Kidney (tissue), 14 donors: ENCODE measurements around the gene GATA1. TPM values are rescaled to one million over a fixed set of nuclear protein-coding genes. Genes with fewer than 3 reads are reported as not detected.

Experiments used
- DNase-seq, 5 donors: peaks; one replicate each; pipeline ENCODE4 v3.0.0-alpha.2; 2013 to 2020
- FAIRE-seq: peaks from 2 replicates; lab custom pipeline; 2012; peaks lifted over from hg19 to GRCh38; lab: Jason Lieb, UNC
- H3K27ac ChIP-seq, 2 donors: one replicate each; pipeline ENCODE4 v1.7.0; 2013; ENCODE audit warnings: low read depth in 2 of 2, low read length in 2 of 2, inconsistent platforms in 1 of 2
- H3K27me3 ChIP-seq: one replicate; pipeline ENCODE4 v1.7.1; 2013; ENCODE audit warnings: low read length, inconsistent platforms; ENCODE audit not compliant: control insufficient read depth, insufficient read depth
- H3K36me3 ChIP-seq, 3 donors: one replicate each; pipeline versions ENCODE4 v1.7.0 to v1.7.1; 2013; ENCODE audit warnings: low read length in 3 of 3, control low read depth in 1 of 3, inconsistent platforms in 1 of 3; ENCODE audit not compliant: insufficient read depth in 3 of 3, control insufficient read depth in 2 of 3
- H3K4me1 ChIP-seq, 3 donors: one replicate each; pipeline versions ENCODE4 v1.7.0 to v1.7.1; 2013; ENCODE audit warnings: low read length in 3 of 3, inconsistent platforms in 1 of 3, low read depth in 1 of 3; ENCODE audit not compliant: control insufficient read depth in 2 of 3, insufficient read depth in 2 of 3
- H3K4me3 ChIP-seq, 3 donors: one replicate each; pipeline versions ENCODE4 v1.7.0 to v1.8.1; 2013; ENCODE audit warnings: low read length in 3 of 3, control low read depth in 1 of 3, inconsistent platforms in 1 of 3
- H3K9ac ChIP-seq, 3 donors: one replicate each; pipeline versions ENCODE4 v1.7.0 to v1.7.1; 2013; ENCODE audit warnings: low read length in 3 of 3, control low read depth in 1 of 3, inconsistent platforms in 1 of 3
- H3K9me3 ChIP-seq, 3 donors: one replicate each; pipeline versions ENCODE4 v1.7.0 to v1.7.1; 2013; ENCODE audit warnings: low read length in 3 of 3, control low read depth in 1 of 3, inconsistent platforms in 1 of 3; ENCODE audit not compliant: control insufficient read depth in 2 of 3, insufficient read depth in 1 of 3
- intact Hi-C: fragments of 100-400 bp; cut with DNase I; formaldehyde crosslinking; loops from one replicate; pipeline ENCODE4 v1.11.1; 2022
- polyA plus RNA-seq: library from polyadenylated mRNA; stranded (reverse); fragments of 350-450 nt; fragmentation: Illumina TruSeq; extraction: RNeasy Lipid Tissue Mini Kit (QIAGEN cat#74804); gene quantifications from one replicate; pipeline ENCODE4 v1.2.3, GENCODE V29; 2014; ENCODE audit warnings: low read depth, low replicate concordance; ENCODE audit not compliant: insufficient read depth
- total RNA-seq: library from RNA; stranded (reverse); fragmentation: NEBNext Ultra II Directional; extraction: Animal tissue kit (Norgen Biotek cat#: 25700); gene quantifications from one replicate; pipeline ENCODE4 v1.2.1, GENCODE V29; 2021
- TF ChIP-seq, protein P1 (sequence below): IDR thresholded peaks from 3 replicates; pipeline ENCODE4 v1.5.1; 2012; ENCODE audit warnings: mild to moderate bottlenecking, moderate library complexity, borderline replicate concordance; ENCODE audit not compliant: insufficient read depth; ENCODE audit errors: extremely low read depth
- donor health status: control.
- donor health status: control.
- donor health status: control.
- donor health status: control.
- donor health status: control.
- donor health status: DM: yes; HTN: yes; CAD: no.
- donor health status: Normal renal cell carcinoma (clear cell type).

Gene GATA1
- total and polyA plus RNA-seq, 2 donors from 2014 or later: 0.60 TPM; not detected in 1

DNA sequence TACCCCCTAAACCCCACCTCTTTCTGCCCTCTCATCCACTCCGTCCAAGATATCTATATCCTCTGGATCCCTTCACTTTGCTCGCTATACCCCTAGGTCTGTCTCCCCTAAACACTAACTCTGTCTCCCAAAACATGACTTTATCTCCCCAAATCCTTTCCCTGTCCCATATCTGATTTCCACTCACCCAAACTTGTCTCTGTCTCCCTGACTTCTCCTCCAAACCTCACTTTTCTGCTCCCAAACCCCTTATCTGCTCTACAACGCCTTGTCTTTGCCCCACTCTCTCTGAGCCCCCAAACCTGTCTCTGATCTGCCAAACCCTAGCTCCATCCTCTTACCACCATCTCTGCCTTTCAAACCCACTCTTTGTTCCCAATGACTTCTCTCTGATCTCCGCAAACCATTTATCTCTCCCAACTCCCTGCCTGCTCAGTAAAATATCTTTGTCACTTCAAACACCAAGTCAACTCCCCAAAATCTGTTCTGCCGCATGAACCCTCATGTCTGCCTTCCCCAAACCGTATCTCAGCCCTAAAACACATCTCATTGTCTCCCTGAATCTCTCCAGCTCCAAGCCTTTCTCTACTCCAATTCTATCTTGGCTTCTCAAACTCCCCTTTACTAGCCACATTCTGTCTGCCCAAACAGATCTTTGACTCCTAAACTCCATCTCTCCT, 575 bp downstream of the GATA1 start:
- TF ChIP-seq, protein P1, sequence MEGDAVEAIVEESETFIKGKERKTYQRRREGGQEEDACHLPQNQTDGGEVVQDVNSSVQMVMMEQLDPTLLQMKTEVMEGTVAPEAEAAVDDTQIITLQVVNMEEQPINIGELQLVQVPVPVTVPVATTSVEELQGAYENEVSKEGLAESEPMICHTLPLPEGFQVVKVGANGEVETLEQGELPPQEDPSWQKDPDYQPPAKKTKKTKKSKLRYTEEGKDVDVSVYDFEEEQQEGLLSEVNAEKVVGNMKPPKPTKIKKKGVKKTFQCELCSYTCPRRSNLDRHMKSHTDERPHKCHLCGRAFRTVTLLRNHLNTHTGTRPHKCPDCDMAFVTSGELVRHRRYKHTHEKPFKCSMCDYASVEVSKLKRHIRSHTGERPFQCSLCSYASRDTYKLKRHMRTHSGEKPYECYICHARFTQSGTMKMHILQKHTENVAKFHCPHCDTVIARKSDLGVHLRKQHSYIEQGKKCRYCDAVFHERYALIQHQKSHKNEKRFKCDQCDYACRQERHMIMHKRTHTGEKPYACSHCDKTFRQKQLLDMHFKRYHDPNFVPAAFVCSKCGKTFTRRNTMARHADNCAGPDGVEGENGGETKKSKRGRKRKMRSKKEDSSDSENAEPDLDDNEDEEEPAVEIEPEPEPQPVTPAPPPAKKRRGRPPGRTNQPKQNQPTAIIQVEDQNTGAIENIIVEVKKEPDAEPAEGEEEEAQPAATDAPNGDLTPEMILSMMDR: no peak
- H3K27me3 ChIP-seq: no peaks in the 10 kb centered on the region
- no peak overlapping the region for H3K27ac ChIP-seq
- no peaks in the 10 kb centered on the region for H3K9me3 ChIP-seq
- FAIRE-seq (no peak), DNase-seq (no peak)
- H3K36me3 ChIP-seq: no peaks in the 10 kb centered on the region
- intact Hi-C loops: no loop called here
- H3K4me1 ChIP-seq: no peaks in the 10 kb centered on the region
- no peak overlapping the region for H3K4me3 ChIP-seq
- no peak overlapping the region for H3K9ac ChIP-seq

DNA sequence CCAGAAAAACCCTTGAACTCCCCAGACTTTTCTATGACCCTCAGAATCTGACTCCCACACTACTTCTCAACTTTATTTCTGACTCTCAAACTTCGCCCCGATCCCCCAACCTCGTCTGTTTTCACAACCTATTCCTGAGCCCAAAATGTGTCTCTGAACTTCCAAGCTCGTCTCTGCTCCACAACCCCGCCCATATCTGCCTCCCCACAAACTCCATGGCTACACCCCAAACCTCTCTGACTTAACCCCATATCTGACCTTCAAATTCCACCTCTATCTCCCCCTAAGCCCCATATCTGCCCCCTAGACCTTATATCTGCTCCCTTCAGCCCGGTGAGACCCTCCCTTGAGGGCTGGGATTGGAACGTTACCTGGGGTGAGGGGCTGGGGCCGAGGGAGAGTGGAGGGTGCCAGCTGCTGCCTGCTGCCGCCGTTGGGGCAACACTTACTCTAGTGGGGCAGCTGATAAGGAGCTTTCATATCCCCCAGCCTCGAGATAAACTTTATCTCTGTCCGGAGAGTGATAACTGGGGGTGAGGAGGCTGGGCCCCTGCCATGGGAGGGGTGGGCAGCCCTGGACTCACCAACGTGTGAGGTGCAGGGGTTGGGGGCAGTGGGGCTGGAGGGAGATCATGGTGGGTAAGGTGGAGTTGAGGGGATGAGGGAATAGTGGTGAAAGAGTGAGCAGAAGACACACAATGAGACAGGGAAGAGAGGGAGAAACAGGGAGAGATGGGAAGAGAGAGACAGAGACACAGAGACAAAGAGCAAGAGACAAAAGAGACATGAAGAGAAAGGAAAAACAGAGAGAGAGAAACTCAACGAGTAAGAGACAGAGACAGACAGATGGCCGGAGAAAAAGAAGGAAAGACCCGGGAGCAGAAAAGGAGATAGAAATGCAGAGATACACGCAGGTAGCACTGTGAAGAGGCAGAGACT, 1.4 kb downstream of the GATA1 start:
- no peak overlapping the region for H3K4me3 ChIP-seq
- no peaks in the 10 kb centered on the region for H3K27me3 ChIP-seq
- H3K4me1 ChIP-seq: no peaks in the 10 kb centered on the region
- DNase-seq (no peak), FAIRE-seq (no peak)
- no peaks in the 10 kb centered on the region for H3K36me3 ChIP-seq
- TF ChIP-seq, protein P1: no peak
- H3K9ac ChIP-seq: no peak overlapping the region
- intact Hi-C loops: no loop called here
- H3K9me3 ChIP-seq: no peaks in the 10 kb centered on the region
- H3K27ac ChIP-seq: no peak overlapping the region

DNA sequence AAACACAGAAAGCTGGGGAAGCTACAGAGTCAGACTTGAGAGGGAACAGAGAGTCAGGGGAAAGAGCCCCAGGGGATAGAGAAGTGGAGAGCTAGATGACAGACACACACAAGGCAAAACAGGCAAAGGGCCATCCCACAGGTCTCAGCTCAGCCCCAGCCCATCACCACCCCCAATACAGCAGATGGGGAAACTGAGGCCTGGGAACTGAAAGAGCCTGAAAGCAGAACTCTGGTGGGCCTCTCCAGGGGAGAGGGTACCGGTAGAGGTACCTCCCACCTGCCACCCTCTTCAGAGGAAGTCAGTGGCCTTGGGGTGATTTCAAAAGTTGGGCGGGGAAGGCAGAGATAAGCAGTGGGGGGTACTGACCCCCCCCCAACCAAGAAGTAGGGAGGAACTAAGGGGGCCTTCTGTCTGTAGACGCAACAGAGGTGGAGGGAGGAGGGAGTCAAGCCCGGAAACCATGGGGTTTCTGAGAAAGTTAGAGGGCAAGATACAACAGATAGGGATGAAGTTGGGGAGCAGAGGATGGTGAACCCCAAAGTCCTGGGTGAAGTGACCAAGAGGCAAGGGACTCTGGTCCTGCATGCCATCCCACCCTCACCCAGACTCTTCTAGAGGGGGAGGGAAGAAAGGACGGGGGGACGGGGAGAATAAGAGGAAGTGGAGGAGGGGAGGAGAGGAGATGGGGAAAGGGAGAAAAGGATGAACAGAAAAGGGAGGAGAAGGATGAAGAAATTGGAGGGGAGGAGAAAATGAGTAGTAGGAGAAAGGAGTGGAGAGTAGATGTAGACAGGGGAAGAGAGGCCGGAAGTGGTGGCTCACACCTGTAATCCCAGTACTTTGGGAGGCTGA, 3.2 kb downstream of the GATA1 start:
- Histone ChIP-seq H3K4me1 (no peaks in the 10 kb centered on the region), H3K9me3 (no peaks in the 10 kb centered on the region), H3K36me3 (no peaks in the 10 kb centered on the region), H3K27ac (no peak overlapping the region), H3K9ac (no peak overlapping the region), H3K4me3 (no peak overlapping the region), H3K27me3 (no peaks in the 10 kb centered on the region)
- TF ChIP-seq, protein P1: no peak
- no peak for DNase-seq
- no peak for FAIRE-seq
- intact Hi-C loops: no loop called here
